PC-3 (cell line): ENCODE data around the gene GTF3C4. TPM values are rescaled to one million over a fixed set of nuclear protein-coding genes. Genes with fewer than 3 reads are reported as not detected.

Experiments
- ATAC-seq: fragments of 200-7000 bp; cut with Tn5 transposase; 2 replicates; pipeline ENCODE4 v1.9.1; 2020; ENCODE audit warnings: mild to moderate bottlenecking, moderate library complexity
- BruUV-seq: library from RNA; stranded (reverse); fragments of 400-500 nt; replicated peaks from 2 replicates; lab custom pipeline; 2021; lab: Mats Ljungman, UMichigan
- CTCF ChIA-PET: fragments of 300-600 bp; sonication (Branson Sonifier 250); formaldehyde crosslinking; loops from one replicate; lab custom pipeline; 2022; ENCODE audit warnings: antibody characterized with exemption; lab: Charles Lee
- POLR2A ChIA-PET: fragments of 300-600 bp; sonication (Branson Sonifier 250); formaldehyde crosslinking; loops from one replicate; lab custom pipeline; 2022; ENCODE audit warnings: antibody characterized with exemption; ENCODE audit not compliant: unreplicated experiment; lab: Charles Lee
- DNase-seq: peaks from one replicate; pipeline ENCODE4 v3.0.0-alpha.2; 2015
- H2AFZ ChIP-seq: fragments of 300-600 bp; sonication (generic); 2 replicates; pipeline ENCODE4 v1.6.0; 2016; ENCODE audit warnings: antibody characterized with exemption, low read length
- H3F3A ChIP-seq: fragments of 300-600 bp; sonication (generic); one replicate; pipeline ENCODE4 v1.6.0; 2017; ENCODE audit warnings: antibody characterized with exemption, low read length, control low read depth, mild to moderate bottlenecking; ENCODE audit not compliant: unreplicated experiment
- H3K27ac ChIP-seq: fragments of 300-600 bp; sonication (generic); 2 replicates; pipeline ENCODE4 v1.5.1; 2016; ENCODE audit warnings: mild to moderate bottlenecking, low read length
- H3K27me3 ChIP-seq: fragments of 300-600 bp; sonication (generic); 2 replicates; pipeline ENCODE4 v1.6.1; 2016; ENCODE audit warnings: low read length, mixed read lengths
- H3K36me3 ChIP-seq: fragments of 300-600 bp; sonication (generic); 2 replicates; pipeline ENCODE4 v1.6.1; 2016; ENCODE audit warnings: low read depth, mixed run types, low read length, mixed read lengths
- H3K4me1 ChIP-seq: fragments of 300-600 bp; sonication (generic); 2 replicates; pipeline ENCODE4 v1.5.1; 2016; ENCODE audit warnings: low read length; ENCODE audit not compliant: insufficient read depth
- H3K4me2 ChIP-seq: fragments of 300-600 bp; sonication (generic); 2 replicates; pipeline ENCODE4 v1.6.0; 2016; ENCODE audit warnings: low read length
- H3K4me3 ChIP-seq: fragments of 300-600 bp; sonication (generic); 2 replicates; pipeline ENCODE4 v1.5.1; 2016; ENCODE audit warnings: mild to moderate bottlenecking, low read length, mixed read lengths
- H3K79me2 ChIP-seq: fragments of 300-600 bp; sonication (generic); 2 replicates; pipeline ENCODE4 v1.6.1; 2017; ENCODE audit warnings: low read length, mixed read lengths
- H3K9ac ChIP-seq: fragments of 300-600 bp; sonication (generic); 2 replicates; pipeline ENCODE4 v1.6.0; 2016; ENCODE audit warnings: mild to moderate bottlenecking, low read length
- H3K9me2 ChIP-seq: fragments of 300-600 bp; sonication (generic); replicated peaks from 2 replicates; pipeline ENCODE4 v1.6.1; 2016; ENCODE audit warnings: mixed run types, low read length, mixed read lengths
- H3K9me3 ChIP-seq: fragments of 300-600 bp; sonication (generic); 2 replicates; pipeline ENCODE4 v1.6.1; 2016; ENCODE audit warnings: low read length, mixed read lengths
- H4K20me1 ChIP-seq: fragments of 300-600 bp; sonication (generic); 2 replicates; pipeline ENCODE4 v1.6.1; 2016; ENCODE audit warnings: low read length, mixed read lengths
- CTCF ChIP-seq: fragments of 300-600 bp; sonication (generic); conservative IDR thresholded peaks from 2 replicates; pipeline ENCODE4 v1.5.1; 2017; ENCODE audit warnings: antibody characterized with exemption, low read depth, mild to moderate bottlenecking, low read length
- EZH2 ChIP-seq: fragments of 300-600 bp; sonication (generic); IDR thresholded peaks from one replicate; pipeline ENCODE4 v1.6.1; 2017; ENCODE audit warnings: antibody characterized with exemption, mild to moderate bottlenecking, low read length; ENCODE audit not compliant: unreplicated experiment
- EZH2phosphoT487 ChIP-seq: fragments of 300-600 bp; sonication (generic); IDR thresholded peaks from 2 replicates; pipeline ENCODE4 v1.6.1; 2018; ENCODE audit warnings: mild to moderate bottlenecking, antibody characterized with exemption, low read length, borderline replicate concordance
- intact Hi-C: fragments of 100-400 bp; cut with micrococcal nuclease; formaldehyde crosslinking; loops from 2 replicates; pipeline ENCODE4 v1.9.0; 2023
- total RNA-seq: library from RNA; depleted of rRNA; stranded (reverse); fragments of >200 nt; gene quantifications from 2 replicates; pipeline ENCODE4 v1.2.3, GENCODE V29; 2014

The GTF3C4 gene
- total RNA-seq, 1 experiment from 2014 or later = 9.8 TPM

- ChIA-PET POLR2A (no interaction called here), CTCF (interaction anchor here (0.6 to 0.7 kb wide), 2 partner anchors 9 to 319 kb away, joined by 3 to 5 read pairs; no protein-coding TSS in a partner anchor)
- BruUV-seq = no TSS peak
- Histone ChIP-seq H3K36me3 (peaks cover 24% of the 10 kb centered on the region), H3K4me2 (peak overlapping the region; percentile 64), H3F3A (peaks cover 8% of the 10 kb centered on the region), H3K9ac (no peak overlapping the region), H4K20me1 (no peaks in the 10 kb centered on the region), H3K27me3 (no peaks in the 10 kb centered on the region), H2AFZ (no peak overlapping the region), H3K4me1 (peaks cover 41% of the 10 kb centered on the region), H3K27ac (peak overlapping the region; percentile 81), H3K9me2 (no peaks in the 10 kb centered on the region), H3K4me3 (no peak overlapping the region), H3K79me2 (no peaks in the 10 kb centered on the region), H3K9me3 (no peaks in the 10 kb centered on the region)
- intact Hi-C loops = loop anchor here (1.0 to 5.0 kb wide), 3 partner anchors 20 to 239 kb away; partner anchors contain the start of gene CFAP77
- DNase-seq = peak; percentile 78
- TF ChIP-seq CTCF (peak; percentile 74), EZH2phosphoT487 (no peak)
- peak; percentile 83 for ATAC-seq
These were observed 19.0 kb upstream of the GTF3C4 start for GRCh38 chr9:132651259-132651658.

GRCh38 chr9:132656299-132656698 is 14.0 kb upstream of the GTF3C4 start:
- H3F3A ChIP-seq = peaks cover 8% of the 10 kb centered on the region
- no peaks in the 10 kb centered on the region for H4K20me1 ChIP-seq
- H3K9me3 ChIP-seq = no peaks in the 10 kb centered on the region
- no peak overlapping the region for H2AFZ ChIP-seq
- no peak overlapping the region for H3K4me3 ChIP-seq
- CTCF ChIA-PET = no interaction called here
- BruUV-seq = no TSS peak
- no peaks in the 10 kb centered on the region for H3K79me2 ChIP-seq
- no peak overlapping the region for H3K4me2 ChIP-seq
- no peaks in the 10 kb centered on the region for H3K9me2 ChIP-seq
- no peak overlapping the region for H3K27ac ChIP-seq
- POLR2A ChIA-PET = no interaction called here
- H3K4me1 ChIP-seq = peaks cover 8% of the 10 kb centered on the region
- H3K36me3 ChIP-seq = peaks cover 22% of the 10 kb centered on the region
- no peak overlapping the region for H3K9ac ChIP-seq
- intact Hi-C loops = no loop called here
- DNase-seq (no peak), ATAC-seq (no peak)
- H3K27me3 ChIP-seq = no peaks in the 10 kb centered on the region
- no peak for TF ChIP-seq EZH2phosphoT487
- TF ChIP-seq CTCF = no peak
- no peak for TF ChIP-seq EZH2

GRCh38 chr9:132662152-132662945 is 7.9 kb upstream of the GTF3C4 start:
- DNase-seq (no peak), ATAC-seq (no peak)
- Histone ChIP-seq H3K9me3 (no peaks in the 10 kb centered on the region), H3K27ac (no peak overlapping the region), H3K9me2 (no peaks in the 10 kb centered on the region), H3K4me3 (no peak overlapping the region), H3F3A (no peaks in the 10 kb centered on the region), H3K4me1 (no peaks in the 10 kb centered on the region), H3K9ac (no peak overlapping the region), H3K79me2 (peaks cover 59% of the 10 kb centered on the region), H3K27me3 (no peaks in the 10 kb centered on the region), H2AFZ (no peak overlapping the region), H4K20me1 (0 out of 2 replicates have a peak, but pooled peaks cover 10% of the 10 kb centered on the region), H3K4me2 (no peak overlapping the region), H3K36me3 (peaks cover 25% of the 10 kb centered on the region)
- intact Hi-C loops = no loop called here
- TF ChIP-seq EZH2 (no peak), CTCF (no peak), EZH2phosphoT487 (no peak)
- BruUV-seq = no TSS peak
- ChIA-PET CTCF (interaction anchor here (0.6 kb wide), 1 partner anchor 154 kb away, joined by 3 read pairs; no protein-coding TSS in a partner anchor), POLR2A (no interaction called here)
